K562 (cell line): ENCODE data around the gene PRPSAP1. TPM values are rescaled to one million over a fixed set of nuclear protein-coding genes. Genes with fewer than 3 reads are reported as not detected.

Experiments
- CBFB ChIP-seq: sonication (generic); formaldehyde crosslinking; IDR thresholded peaks from 2 replicates; pipeline ENCODE4 v1.4.0; 2020; ENCODE audit warnings: mild to moderate bottlenecking, missing genetic modification reagents
- CBX5 ChIP-seq: IDR thresholded peaks from 2 replicates; pipeline ENCODE4 v1.6.1; 2014; ENCODE audit warnings: low read depth, borderline replicate concordance
- CREB1 ChIP-seq, 2 experiments: sonication (generic) in 1 of 2; formaldehyde crosslinking in 1 of 2; IDR thresholded peaks; 2 replicates each; pipeline versions ENCODE4 v1.6.1 to v1.8.0; 2012 to 2022; ENCODE audit warnings: inconsistent platforms in 1 of 2, mild to moderate bottlenecking in 1 of 2, missing genetic modification reagents in 1 of 2, moderate library complexity in 1 of 2
- E2F3 ChIP-seq: fragments of 250-450 bp; sonication (Bioruptor Pico); IDR thresholded peaks from 2 replicates; pipeline ENCODE4 v1.4.0; 2020; ENCODE audit warnings: mild to moderate bottlenecking
- EGR1 ChIP-seq: fragments of 450-650 bp; conservative IDR thresholded peaks from 2 replicates; pipeline ENCODE4 v1.6.1; 2017; ENCODE audit warnings: mild to moderate bottlenecking
- ELK1 ChIP-seq: sonication (generic); formaldehyde crosslinking; IDR thresholded peaks from 2 replicates; pipeline ENCODE4 v1.8.1; 2022; ENCODE audit warnings: missing genetic modification reagents
- FOXA1 ChIP-seq: fragments of 450-650 bp; IDR thresholded peaks from 2 replicates; pipeline ENCODE4 v1.6.1; 2016; ENCODE audit warnings: mild to moderate bottlenecking, borderline replicate concordance
- FUS ChIP-seq: fragments of 200-400 bp; formaldehyde crosslinking; optimal IDR thresholded peaks from 2 replicates; pipeline ENCODE3; 2017; ENCODE audit warnings: low read depth, low read length
- MLX ChIP-seq, 2 experiments: fragments of 450-650 bp in 1 of 2; sonication (generic) in 1 of 2; formaldehyde crosslinking; conservative IDR thresholded peaks; 2 replicates each; pipeline versions ENCODE4 v1.4.0 to v1.8.1; 2020 to 2022; ENCODE audit warnings: mild to moderate bottlenecking in 1 of 2, missing genetic modification reagents in 1 of 2
- NEUROD1 ChIP-seq: fragments of 150-350 bp; IDR thresholded peaks from 2 replicates; pipeline ENCODE4 v1.6.1; 2014; ENCODE audit warnings: borderline replicate concordance, low read length, low read depth; ENCODE audit not compliant: partially characterized antibody
- NRF1 ChIP-seq, 2 experiments: fragments of 450-650 bp; IDR thresholded peaks in 1 of 2; conservative IDR thresholded peaks in 1 of 2; 2 replicates each; pipeline ENCODE4 v1.6.1; 2014; ENCODE audit warnings: mild to moderate bottlenecking in 2 of 2
- PPARD ChIP-seq: fragments of 250-450 bp; sonication (Bioruptor Pico); IDR thresholded peaks from 2 replicates; pipeline ENCODE4 v1.8.0; 2022; ENCODE audit warnings: inconsistent platforms, mild to moderate bottlenecking, moderate library complexity
- RBBP5 ChIP-seq: fragments of 200-600 bp; sonication (generic); IDR thresholded peaks from 2 replicates; pipeline ENCODE4 v1.6.1; 2012; ENCODE audit warnings: borderline replicate concordance, mild to moderate bottlenecking, low read length, control low read depth, inconsistent platforms; ENCODE audit not compliant: insufficient read depth, poor library complexity, severe bottlenecking
- SNIP1 ChIP-seq: fragments of 450-650 bp; IDR thresholded peaks from 2 replicates; pipeline ENCODE4 v1.7.1; 2017; ENCODE audit warnings: low read depth, mild to moderate bottlenecking
- TCF15 ChIP-seq: fragments of 250-450 bp; sonication (Bioruptor Pico); IDR thresholded peaks from 2 replicates; pipeline ENCODE4 v1.8.0; 2022; ENCODE audit warnings: moderate library complexity, mild to moderate bottlenecking, inconsistent platforms
- TFAM ChIP-seq: fragments of 250-450 bp; sonication (Bioruptor Pico); conservative IDR thresholded peaks from 2 replicates; pipeline ENCODE4 v1.5.0; 2021; ENCODE audit warnings: mild to moderate bottlenecking, moderate library complexity
- ZFP1 ChIP-seq: fragments of 450-650 bp; formaldehyde crosslinking; IDR thresholded peaks from 2 replicates; pipeline ENCODE4 v1.4.0; 2020; ENCODE audit warnings: mild to moderate bottlenecking, mixed read lengths
- ZFP30 ChIP-seq: fragments of 250-450 bp; sonication (Bioruptor Pico); IDR thresholded peaks from 2 replicates; pipeline ENCODE4 v1.8.0; 2022; ENCODE audit warnings: moderate library complexity, mild to moderate bottlenecking, inconsistent platforms, borderline replicate concordance
- ZHX1 ChIP-seq: fragments of 150-350 bp; conservative IDR thresholded peaks from 2 replicates; pipeline ENCODE4 v1.6.1; 2014; ENCODE audit warnings: low read length
- ZKSCAN3 ChIP-seq: fragments of 250-450 bp; sonication (Bioruptor Pico); IDR thresholded peaks from 2 replicates; pipeline ENCODE4 v1.4.0; 2020
- ZNF175 ChIP-seq: fragments of 200-800 bp; sonication (Bioruptor generic); IDR thresholded peaks from 2 replicates; pipeline ENCODE4 v1.6.1; 2016; ENCODE audit warnings: low read depth, mild to moderate bottlenecking, missing genetic modification characterization, missing compliant biosample characterization
- ZNF212 ChIP-seq: fragments of 450-650 bp; formaldehyde crosslinking; IDR thresholded peaks from 2 replicates; pipeline ENCODE4 v1.4.0; 2020; ENCODE audit warnings: mild to moderate bottlenecking
- ZNF217 ChIP-seq: sonication (generic); formaldehyde crosslinking; IDR thresholded peaks from 2 replicates; pipeline ENCODE4 v1.8.0; 2022; ENCODE audit warnings: mild to moderate bottlenecking, missing genetic modification reagents
- ZNF551 ChIP-seq: fragments of 250-450 bp; sonication (Bioruptor Pico); IDR thresholded peaks from 2 replicates; pipeline ENCODE4 v1.5.0; 2021; ENCODE audit warnings: mild to moderate bottlenecking, moderate library complexity
- polyA plus RNA-seq, 8 experiments: library from polyadenylated mRNA; depleted of rRNA in 4 of 8; stranded (reverse) in 5 of 8; unstranded in 3 of 8; fragments of >200 nt; fragmentation: Nextera tagmentation in 2 of 8; fragmentation: Illumina TruSeq in 1 of 8; extraction: Ambion mirVana in 2 of 8; extraction: Trizol in 1 of 8; gene quantifications; 2 replicates each; pipeline versions ENCODE4 v1.2.1 to v1.2.3, GENCODE V29; 2011 to 2014; ENCODE audit warnings: inconsistent platforms in 1 of 8, missing spikeins in 1 of 8
- total RNA-seq, 7 experiments: library from RNA; depleted of rRNA in 6 of 7; stranded (reverse); fragments of >200 nt in 6 of 7; fragmentation: Illumina TruSeq in 2 of 7; extraction: Trizol in 2 of 7; gene quantifications; 2 replicates each; pipeline versions ENCODE4 v1.2.1 to v1.2.3, GENCODE V29; 2011 to 2021; ENCODE audit warnings: low replicate concordance in 1 of 7

Gene PRPSAP1
- total and polyA plus RNA-seq, 9 of the 15 experiments (the other 6 are each of a cell fraction or from before 2014, with no cell fraction given) = 21.9 to 77.1 (median 40.8) TPM

GRCh38 chr17:76384222-76384986, 30.7 kb upstream of the PRPSAP1 start, which contains the start of gene SPHK1 (continued):
- TF ChIP-seq MLX (CRISPR knock-in tag; conservative IDR thresholded peaks at IDR 0.05) (no peak), RBBP5 (peak; percentile 50), E2F3 (peak; percentile 52; the same call in 1 of the 2 replicates), ZNF217 (CRISPR knock-in tag) (no peak), TCF15 (CRISPR knock-in tag) (no peak), NEUROD1 (no peak), ZNF212 (CRISPR knock-in tag) (no peak), ZFP30 (CRISPR knock-in tag) (no peak), ZFP1 (CRISPR knock-in tag) (no peak), CREB1 (IDR thresholded peaks at IDR 0.05) (no peak), CREB1 (CRISPR knock-in tag; IDR thresholded peaks at IDR 0.05) (no peak), PPARD (CRISPR knock-in tag) (no peak), ZNF175 (CRISPR knock-in tag) (peak; percentile 62; the same call in 1 of the 2 replicates), CBFB (CRISPR knock-in tag) (no peak), TFAM (CRISPR knock-in tag) (no peak), EGR1 (0 out of 2 replicates have a peak, but pooled peaks have one; percentile 25), FOXA1 (no peak), SNIP1 (no peak), ELK1 (CRISPR knock-in tag) (no peak), ZHX1 (no peak), CBX5 (no peak), FUS (peak; percentile 73), ZNF551 (CRISPR knock-in tag) (no peak), ZKSCAN3 (CRISPR knock-in tag) (no peak), NRF1 (conservative IDR thresholded peaks at IDR 0.05 in 1 of 2, IDR thresholded peaks at IDR 0.05 in 1 of 2) (peak in 1 of 2 experiments; percentile 24; a peak in 2 of 4 replicates)
